Fibroblast of lung (primary cell): ENCODE data around the gene C19orf33.

ENCODE experiments used
- CTCF ChIP-seq, 2 donors: IDR thresholded peaks in 1 of 2; conservative IDR thresholded peaks in 1 of 2; 1 replicate in 1 of 2; 2 replicates in 1 of 2; pipeline ENCODE4 v1.5.1; 2011 to 2012; ENCODE audit warnings: low read length in 2 of 2, control low read depth in 1 of 2, inconsistent platforms in 1 of 2, low read depth in 1 of 2, mild to moderate bottlenecking in 1 of 2
- EZH2 ChIP-seq: IDR thresholded peaks from 2 replicates; pipeline ENCODE4 v1.5.1; 2012; ENCODE audit warnings: low read length, control low read depth, mild to moderate bottlenecking; ENCODE audit errors: missing control alignments

GRCh38 chr19:38289955-38290354 is 14.1 kb upstream of the C19orf33 start:
- TF ChIP-seq EZH2 (no peak), CTCF (conservative IDR thresholded peaks at IDR 0.05 in 1 of 2, IDR thresholded peaks at IDR 0.05 in 1 of 2; ENCODE audit: low read depth in 1 of 2, low read length in 2 of 2) (no peak)
